GM19043 (cell line): ENCODE measurements around the gene ZNHIT1.
"Not testable (repeated sequence)": the region's sequence is repeated elsewhere in the genome, so short reads cannot be mapped to it uniquely, and the experiment has no call there.

Source experiments
- ATAC-seq: cut with Tn5 transposase; IDR thresholded peaks from one replicate; pipeline ENCODE4 v1.9.1; 2021; ENCODE audit warnings: low read depth; ENCODE audit not compliant: unreplicated experiment

Gene ZNHIT1

DNA sequence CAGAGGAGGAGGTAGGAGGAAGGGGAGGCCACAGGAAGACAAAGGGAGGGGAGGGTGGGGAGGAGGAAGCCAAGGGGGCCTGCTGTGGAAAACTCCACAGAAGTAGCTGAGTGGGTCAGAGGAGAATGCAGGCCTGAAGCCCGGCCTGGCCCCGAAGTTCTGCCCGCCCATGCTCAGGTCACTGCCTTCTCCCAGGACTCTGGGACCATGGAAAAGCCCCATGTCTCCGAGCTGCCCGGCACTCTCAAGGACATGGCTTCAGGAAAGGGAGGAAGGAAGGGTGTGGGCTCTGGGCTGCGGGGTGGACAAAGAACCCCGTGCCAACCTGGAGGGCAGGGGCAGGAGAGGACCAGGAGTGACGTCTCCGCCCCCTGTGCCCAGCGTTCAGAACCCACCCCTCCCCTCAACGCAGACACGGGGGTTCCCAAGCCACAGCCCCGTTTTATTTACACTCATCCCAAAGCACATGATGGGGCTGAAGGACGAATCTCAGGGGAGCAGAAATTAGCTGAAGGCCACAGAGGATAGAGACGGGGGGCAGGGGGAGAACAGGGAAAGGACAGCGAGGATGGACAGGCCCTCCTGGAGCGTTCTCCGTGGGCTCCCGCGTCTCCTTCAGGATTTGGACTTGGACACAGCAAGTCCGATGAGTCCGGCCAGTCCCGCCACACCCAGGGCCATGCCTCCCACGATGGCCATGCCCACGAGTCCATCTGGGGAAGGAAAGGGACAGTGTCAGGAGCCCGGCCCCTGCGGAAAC lies 21.4 kb downstream of the ZNHIT1 start:
- no peak for ATAC-seq

DNA sequence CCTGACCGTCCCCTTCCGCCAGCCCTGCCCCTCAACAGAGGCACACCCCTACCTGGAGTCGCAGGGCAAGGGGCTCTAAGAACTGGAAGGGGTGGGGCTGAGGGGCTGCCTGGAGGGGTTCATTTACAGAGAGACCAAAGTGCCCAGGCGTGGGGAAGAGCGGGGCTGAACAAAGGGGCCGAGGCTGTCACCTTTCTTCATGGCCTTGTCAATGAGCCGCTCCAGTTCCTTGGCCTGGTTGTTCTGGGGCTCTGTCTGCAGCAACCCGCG lies 21.9 kb downstream of the ZNHIT1 start:
- ATAC-seq: no peak

DNA sequence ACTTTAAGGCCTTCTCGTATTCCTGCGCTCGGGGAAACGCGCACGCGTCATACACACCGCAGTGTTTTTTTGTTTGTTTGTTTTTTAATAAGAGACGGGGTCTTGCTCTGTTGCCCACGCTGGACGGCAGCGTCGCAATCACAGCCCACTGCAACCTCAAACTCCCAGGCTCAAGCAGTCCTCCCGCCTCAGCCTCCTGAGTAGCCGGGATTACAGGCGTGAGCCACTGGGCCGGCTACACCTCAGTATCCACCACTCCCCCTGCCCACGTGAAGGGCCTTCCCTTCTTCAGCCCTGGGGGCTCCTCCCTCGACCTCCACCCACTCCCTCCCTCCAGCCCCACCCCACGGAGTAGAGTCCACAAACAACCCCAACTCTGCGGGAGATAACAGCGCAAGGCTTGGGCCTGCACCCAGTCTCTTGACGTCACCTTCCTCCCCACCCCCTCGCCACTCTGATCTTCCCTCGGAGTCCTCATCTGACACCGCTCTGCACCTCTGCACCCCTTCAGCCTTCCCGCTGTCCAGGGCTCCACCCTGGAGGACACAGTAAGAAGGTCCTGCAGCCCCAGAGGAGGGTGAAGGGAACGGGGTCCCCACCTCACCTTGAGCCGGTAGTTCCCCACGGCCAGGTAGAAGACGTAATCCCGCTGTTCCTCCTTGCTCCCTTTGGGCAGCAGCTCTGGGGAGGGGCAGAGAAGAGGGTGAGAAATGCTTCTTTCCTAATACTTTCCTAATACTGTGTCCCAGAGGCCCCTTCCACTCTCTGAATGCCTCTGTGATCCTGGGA lies 22.5 kb downstream of the ZNHIT1 start:
- ATAC-seq: no peak

DNA sequence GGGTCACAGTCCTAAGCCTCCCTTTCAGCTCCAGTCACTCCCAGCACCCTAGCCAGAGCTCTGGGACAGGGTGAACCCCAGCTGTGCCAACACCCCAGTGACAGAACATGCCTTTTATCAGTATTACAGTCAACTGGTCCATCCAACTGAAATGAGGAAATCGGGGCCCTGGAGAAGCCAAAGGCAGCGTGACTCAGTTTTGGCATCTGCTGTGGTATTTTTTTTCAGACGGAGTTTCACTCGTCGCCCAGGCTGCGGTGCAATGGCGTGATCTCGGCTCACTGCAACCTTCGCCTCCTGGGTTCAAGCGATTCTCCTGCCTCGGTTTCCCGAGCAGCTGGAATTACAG lies 23.0 kb downstream of the ZNHIT1 start:
- ATAC-seq: no peak

DNA sequence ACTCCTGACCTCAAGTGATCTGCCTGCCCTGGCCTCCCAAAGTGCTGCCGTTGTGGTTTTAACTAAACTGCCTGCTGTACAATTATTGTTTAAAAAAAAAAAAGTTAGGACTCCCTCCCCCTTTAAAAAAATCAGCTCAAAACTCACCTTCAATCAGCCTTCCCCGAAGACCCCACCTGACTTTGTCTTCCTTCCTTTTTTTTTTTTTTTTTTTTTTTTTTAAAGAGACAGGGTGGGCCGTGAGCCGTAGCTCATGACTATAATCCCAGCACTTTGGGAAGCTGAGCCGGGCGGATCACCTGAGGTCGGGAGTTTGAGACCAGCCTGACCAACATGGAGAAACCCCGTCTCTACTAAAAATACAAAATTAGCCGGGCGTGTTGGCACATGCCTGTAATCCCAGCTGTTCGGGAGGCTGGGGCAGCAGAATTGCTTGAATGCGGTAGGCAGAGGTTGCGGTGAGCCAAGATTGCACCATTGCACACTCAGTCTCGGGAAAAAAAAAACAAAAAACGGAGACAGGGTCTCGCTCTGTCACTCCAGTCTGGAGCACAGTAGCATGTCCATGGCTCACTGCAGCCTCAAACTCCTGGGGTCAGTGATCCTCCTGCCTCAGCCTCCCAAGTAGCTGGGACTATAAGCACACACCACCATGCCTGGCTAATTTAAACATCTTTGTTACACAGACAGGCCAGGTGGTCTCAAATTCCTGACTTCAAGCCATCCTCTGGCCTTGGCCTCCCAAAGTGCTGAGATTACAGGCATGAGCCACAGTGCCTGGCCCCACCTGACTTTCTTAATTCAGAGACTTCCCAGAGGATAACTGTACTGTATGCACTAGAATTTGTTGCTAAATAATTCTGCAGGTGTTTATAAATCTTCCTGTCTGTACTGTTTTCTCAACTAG lies 23.7 kb downstream of the ZNHIT1 start:
- no peak for ATAC-seq

DNA sequence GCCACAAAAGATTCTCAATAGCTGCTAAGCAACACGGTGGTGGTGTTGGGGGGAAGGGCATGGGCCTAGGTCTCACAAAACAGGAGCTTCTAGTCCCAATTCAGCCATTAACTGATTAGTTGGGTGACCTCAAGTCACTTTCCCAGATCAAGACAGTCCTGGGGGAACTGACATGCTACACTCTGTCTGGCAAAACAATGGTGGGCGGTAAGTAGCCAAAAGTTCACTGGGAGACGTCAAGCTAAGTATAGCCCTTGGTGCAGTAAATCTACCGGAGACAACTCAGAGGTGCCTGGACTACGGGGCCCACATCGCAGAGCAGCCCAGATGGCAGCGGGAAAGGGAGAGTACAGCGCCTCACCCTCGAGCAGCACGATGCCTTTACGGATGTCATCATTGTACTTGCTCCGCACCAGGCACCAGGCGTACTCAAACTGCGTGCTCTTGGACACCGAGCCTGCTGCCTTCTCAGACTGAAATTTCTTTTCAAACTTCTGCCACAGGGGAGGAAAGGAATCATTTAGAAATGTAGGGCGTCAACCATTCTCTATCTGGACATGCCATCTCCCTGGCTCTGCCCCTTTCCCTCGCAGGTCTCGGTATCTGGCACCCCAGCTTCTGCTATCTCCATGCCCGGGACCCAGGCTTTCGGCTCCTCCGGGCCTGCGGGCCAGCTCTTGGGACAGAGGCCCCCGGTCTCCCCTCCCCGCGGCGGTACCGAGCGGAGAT lies 25.8 kb downstream of the ZNHIT1 start:
- ATAC-seq: no peak

DNA sequence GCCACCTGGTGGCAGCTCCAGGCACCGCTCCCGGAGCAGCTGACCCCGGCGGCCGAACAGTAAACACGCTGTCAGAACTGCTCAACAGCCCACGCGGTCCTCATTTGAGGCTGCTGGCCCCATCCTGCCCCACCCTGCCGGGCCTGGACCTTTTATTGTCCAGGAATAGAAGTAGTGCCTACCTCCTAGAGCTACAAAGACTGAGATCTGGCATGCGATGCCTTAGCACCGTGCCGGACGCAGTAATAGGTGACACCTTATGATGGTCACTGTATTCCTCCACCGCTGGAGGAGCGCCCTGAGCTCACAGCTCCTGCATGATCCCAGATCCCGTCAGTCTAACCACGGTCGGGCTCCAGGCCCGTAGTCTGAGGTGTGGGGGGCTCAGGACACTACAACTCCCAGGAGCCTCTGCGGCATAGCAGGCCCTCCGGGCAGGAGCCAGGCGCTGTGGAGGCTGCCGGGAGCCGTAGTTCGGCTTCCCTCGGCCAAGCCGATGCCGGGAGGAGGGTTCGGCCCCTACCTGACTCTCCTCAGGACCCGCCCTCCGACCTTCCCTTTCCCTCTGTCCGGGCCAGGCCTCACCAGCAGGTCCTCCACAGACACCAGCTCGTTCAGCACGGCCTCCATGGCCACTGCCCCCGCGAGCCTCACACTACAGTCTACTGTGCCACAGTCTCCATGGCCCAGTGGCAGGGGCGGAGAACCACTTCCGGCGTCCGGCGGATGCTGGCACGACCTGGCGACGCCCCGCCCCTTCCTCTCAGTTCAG lies 26.6 kb downstream of the ZNHIT1 start, which contains the start of gene FIS1:
TSS of gene FIS1 (minus strand) at position 707 of the 772 bp plus-strand sequence. CDS start at position 630, 77 bp downstream.
- ATAC-seq: peak; percentile 88

DNA sequence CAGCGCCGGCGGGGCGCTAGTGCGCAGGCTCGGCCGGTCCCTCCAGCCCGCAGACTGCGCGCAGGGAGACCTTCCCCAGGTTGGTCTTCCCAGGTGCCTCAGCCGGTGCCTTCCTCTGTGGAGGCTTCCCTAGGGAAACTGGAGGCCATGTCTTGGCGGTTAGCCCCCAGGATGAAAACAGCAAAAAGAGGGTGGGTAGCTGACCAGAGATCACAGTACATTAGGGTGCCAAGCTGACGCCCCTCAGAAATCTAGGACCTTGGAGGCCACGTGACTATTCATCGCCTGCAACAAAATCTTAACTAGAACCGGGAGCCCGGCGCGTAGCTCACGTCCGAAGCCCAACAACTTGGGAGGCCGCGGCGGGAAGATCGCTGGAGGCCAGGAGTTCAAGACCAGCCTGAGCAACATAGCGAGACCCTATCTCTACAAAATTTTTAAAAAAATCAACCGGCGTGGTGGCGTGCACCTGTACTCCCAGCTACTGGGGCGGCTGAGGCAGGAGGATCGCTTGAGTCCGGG lies 27.2 kb downstream of the ZNHIT1 start:
- ATAC-seq: no peak

DNA sequence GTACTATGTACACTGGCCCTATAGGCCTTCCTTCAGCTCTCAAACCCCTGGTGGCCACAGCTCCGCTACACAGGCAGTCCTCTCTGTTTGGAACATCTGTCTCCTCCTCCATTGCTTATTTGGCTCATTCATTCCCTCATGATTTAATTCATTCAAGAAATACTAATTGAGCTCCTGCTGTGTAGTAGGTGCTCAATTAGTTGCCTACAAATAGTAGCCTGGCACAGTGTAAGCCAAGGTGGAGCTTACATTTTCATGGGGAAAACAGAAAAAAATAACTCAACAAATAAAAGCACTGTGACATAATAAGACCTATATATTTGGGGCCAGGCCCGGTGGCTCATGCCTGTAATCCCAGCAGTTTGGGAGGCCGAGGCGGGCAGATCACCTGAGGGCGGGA lies 30.3 kb downstream of the ZNHIT1 start:
- ATAC-seq: no peak

DNA sequence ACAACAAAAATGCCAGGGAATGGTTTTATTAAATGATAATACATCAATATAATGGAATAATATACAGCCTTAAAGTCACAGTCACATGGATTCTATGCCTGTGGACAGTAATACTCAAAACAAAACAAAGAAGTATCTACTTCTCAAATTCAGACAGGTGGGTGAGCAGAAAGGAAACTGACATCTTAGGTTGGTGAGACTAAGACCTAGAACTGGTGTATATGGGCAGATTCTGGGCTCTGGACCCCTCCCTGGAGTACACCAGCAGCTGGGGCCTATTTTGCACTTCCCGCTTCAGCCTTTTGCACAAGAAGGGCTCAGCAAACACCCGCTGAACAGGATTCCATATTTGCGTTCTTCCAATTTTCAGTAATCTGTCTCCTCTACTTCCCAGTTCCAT lies 32.4 kb downstream of the ZNHIT1 start:
- ATAC-seq: no peak

DNA sequence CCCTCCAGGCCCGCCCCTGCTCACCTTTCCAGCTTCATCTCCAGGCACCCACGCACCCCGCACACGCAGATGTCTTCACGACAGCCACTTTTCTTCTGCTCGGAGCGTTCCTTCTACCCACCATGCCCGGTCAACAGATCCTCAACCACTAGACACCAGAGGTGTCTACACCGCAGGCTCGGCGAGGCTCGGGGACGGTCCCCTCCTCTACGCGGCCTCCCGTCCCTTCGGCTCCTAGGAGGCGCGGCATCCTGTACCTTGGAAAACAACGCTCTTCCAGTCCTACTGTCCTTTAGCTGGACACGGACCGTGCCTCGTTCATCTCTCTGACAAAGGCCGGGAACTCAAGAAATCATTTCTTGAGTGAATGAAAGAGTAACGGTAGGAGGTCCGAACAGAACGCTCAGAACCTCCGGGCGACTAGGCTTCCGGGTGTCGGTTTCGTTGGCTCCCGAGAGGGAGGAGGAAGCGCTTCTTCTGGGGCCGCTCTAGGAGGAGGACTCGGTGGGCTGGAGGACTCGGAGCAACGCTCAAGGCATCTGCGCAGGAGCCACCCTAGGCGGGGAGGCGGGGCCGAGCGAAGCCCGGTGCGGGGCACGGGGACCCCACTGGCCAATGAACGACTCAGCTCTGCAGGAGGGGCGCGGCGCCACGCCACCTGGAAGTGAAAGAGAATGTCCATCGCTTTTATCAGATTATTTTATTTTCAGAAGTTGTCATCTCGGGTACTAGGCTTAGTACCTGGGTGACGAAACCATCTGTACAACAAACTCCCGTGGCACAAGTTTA lies 34.1 kb downstream of the ZNHIT1 start:
- ATAC-seq: peak; percentile 97

DNA sequence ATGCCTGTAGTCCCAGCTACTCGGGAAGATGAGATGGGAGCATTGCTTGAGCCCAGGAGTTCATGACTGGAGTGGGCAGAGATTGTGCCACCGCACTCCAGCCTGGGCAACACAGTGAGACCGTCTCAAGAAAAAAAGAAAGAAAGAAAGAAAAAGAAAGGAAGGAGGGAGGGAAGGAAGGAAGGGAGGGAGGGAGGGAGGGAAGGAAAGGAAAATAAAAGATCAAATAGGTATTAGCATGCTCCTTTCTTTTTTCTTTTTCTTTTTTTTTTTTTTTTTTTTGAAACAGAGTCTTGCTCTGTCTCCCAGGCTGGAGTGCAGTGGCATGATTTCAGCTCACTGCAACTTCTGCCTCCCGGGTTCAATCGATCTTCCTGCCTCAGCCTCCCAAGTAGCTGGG lies 35.2 kb downstream of the ZNHIT1 start:
- not testable (repeated sequence) for ATAC-seq

DNA sequence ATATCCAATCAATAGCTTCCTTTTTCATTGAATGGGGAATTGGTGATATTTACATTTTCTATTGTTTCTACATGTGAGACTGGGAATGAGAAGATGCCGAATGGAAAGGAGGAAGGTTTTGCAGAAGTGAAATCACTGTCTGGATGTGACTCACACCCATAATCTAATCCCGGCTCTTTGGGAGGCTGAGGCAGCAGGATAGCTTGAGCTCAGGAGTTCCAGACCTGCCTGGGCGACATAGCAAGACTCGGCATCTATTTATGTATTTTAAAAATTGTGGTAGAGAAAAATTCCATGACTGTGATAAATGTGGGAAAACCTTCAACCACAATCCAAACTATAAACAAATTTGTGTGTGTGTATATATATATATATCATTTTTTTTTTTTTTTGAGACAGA lies 37.8 kb downstream of the ZNHIT1 start:
- no peak for ATAC-seq

DNA sequence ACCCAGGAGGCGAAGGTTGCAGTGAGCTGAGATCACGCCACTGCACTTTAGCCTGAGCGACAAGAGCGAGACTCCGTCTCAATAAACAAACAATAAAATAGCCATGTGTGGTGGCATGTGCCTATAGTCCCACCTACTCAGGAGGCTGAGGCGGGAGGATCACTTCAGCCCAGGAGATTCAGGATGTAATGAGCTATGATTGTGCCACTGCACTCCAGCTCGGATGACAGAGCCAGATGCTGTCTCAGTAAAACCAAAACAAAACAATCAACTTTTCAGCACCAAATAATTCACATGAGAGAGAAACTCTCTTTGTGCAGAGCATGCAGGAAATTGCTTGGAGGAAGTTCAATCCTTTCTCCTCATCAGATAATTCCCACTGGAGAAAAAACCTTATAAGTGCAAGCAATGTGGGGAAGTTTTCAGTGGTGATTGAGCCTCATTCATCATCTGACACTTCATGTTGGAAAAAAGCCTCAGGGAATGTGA lies 40.3 kb downstream of the ZNHIT1 start:
- ATAC-seq: no peak

DNA sequence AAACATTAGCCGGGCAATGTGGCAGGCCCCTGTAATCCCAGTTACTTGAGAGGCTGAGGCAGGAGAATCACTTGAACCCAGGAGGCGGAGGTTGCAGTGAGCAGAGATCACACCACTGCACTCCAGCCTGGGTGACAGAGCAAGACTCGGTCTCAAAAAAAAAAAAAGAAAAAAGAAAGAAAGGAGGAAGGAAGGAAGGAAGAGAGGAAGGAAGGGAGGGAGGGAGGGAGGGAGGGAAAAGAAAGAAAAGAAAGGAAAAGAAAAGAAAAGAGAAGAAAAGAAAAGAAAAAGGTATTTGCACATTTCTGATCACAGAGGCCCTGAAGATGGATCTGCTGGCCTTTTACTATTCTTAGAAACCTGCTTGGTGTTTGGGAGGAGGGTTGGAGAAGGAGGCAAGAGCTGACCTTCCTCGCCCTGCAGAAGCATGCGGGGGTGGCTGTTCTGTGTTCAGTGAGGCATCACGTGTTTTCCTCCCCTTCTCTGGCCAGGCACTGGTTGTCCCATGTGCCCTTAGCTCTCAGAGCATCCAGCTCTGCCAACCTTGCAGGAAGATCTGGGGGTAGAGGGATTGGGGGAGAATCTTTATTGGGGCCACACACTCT lies 46.2 kb downstream of the ZNHIT1 start:
- ATAC-seq: not testable (repeated sequence)

DNA sequence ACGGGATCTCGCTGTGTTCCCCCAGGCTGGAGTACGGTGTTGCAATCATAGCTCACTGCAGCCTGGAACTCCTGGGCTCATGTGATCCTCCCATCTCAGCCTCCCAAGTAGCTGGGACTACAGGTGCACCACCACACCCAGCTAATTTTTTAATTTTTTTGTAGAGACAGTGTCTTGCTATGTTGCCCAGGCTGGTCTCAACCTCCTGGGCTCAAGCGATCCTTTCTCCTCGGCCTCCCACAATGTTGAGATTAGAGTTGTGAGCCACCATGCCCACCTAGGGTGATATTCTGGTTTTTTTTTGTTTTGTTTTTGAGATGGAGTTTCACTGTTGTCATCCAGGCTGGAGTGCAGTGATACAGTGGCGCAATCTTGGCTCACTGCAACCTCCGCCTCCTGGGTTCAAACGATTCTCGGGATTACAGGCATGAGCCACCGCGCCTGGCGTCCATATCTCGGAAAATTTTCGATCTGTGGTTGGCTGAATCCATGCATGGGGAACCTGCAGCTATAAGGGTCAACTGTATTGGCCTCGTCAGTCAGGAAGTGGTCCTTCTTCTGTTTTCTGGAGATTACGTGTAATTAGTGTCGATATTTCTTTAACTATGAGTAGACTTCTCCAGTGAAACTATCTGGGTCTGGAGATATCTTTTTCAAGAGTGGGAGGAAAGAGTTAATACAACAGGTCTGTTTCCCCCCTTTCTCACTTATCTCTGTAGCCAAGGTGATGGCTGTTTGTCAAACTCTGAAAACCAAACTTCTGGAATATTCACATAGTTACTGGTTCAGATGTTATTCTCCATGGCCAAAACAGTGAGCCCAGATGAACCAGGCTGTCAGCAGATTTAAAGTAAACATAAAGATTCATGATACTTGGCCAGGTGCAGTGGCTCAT lies 47.9 kb downstream of the ZNHIT1 start:
- no peak for ATAC-seq

DNA sequence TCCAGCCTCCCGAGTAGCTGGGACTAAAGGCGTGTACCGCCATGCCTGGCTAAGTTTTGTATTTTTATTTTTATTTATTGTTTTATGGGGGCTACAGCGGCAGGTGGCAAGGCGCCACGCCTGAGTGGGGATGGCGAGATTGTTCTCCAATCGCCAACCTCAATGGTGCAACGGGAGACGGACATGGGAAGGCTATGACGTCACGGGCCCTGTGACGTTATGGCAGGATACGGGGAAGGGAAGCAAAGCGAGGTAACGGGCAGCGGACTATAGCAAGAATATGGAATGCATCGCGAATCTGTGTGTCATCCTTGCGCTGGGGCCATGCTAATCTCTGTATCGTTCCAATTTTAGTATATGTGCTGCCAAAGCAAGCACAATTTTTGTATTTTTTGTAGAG lies 51.7 kb downstream of the ZNHIT1 start:
- no peak for ATAC-seq
